PC-3 (cell line): Measurements from ENCODE around the gene CPN1. TPM values are rescaled to one million over a fixed set of nuclear protein-coding genes. Genes with fewer than 3 reads are reported as not detected.
"Not testable (repeated sequence)": the region's sequence is repeated elsewhere in the genome, so short reads cannot be mapped to it uniquely, and the experiment has no call there.

Experiments used
- ATAC-seq: fragments of 200-7000 bp; cut with Tn5 transposase; 2 replicates; pipeline ENCODE4 v1.9.1; 2020; ENCODE audit warnings: mild to moderate bottlenecking, moderate library complexity
- BruUV-seq: library from RNA; stranded (reverse); fragments of 400-500 nt; replicated peaks from 2 replicates; lab custom pipeline; 2021; lab: Mats Ljungman, UMichigan
- CTCF ChIA-PET: fragments of 300-600 bp; sonication (Branson Sonifier 250); formaldehyde crosslinking; loops from one replicate; lab custom pipeline; 2022; ENCODE audit warnings: antibody characterized with exemption; lab: Charles Lee
- POLR2A ChIA-PET: fragments of 300-600 bp; sonication (Branson Sonifier 250); formaldehyde crosslinking; loops from one replicate; lab custom pipeline; 2022; ENCODE audit warnings: antibody characterized with exemption; ENCODE audit not compliant: unreplicated experiment; lab: Charles Lee
- DNase-seq: peaks from one replicate; pipeline ENCODE4 v3.0.0-alpha.2; 2015
- H2AFZ ChIP-seq: fragments of 300-600 bp; sonication (generic); 2 replicates; pipeline ENCODE4 v1.6.0; 2016; ENCODE audit warnings: antibody characterized with exemption, low read length
- H3F3A ChIP-seq: fragments of 300-600 bp; sonication (generic); one replicate; pipeline ENCODE4 v1.6.0; 2017; ENCODE audit warnings: antibody characterized with exemption, low read length, control low read depth, mild to moderate bottlenecking; ENCODE audit not compliant: unreplicated experiment
- H3K27ac ChIP-seq: fragments of 300-600 bp; sonication (generic); 2 replicates; pipeline ENCODE4 v1.5.1; 2016; ENCODE audit warnings: mild to moderate bottlenecking, low read length
- H3K27me3 ChIP-seq: fragments of 300-600 bp; sonication (generic); 2 replicates; pipeline ENCODE4 v1.6.1; 2016; ENCODE audit warnings: low read length, mixed read lengths
- H3K36me3 ChIP-seq: fragments of 300-600 bp; sonication (generic); 2 replicates; pipeline ENCODE4 v1.6.1; 2016; ENCODE audit warnings: low read depth, mixed run types, low read length, mixed read lengths
- H3K4me1 ChIP-seq: fragments of 300-600 bp; sonication (generic); 2 replicates; pipeline ENCODE4 v1.5.1; 2016; ENCODE audit warnings: low read length; ENCODE audit not compliant: insufficient read depth
- H3K4me2 ChIP-seq: fragments of 300-600 bp; sonication (generic); 2 replicates; pipeline ENCODE4 v1.6.0; 2016; ENCODE audit warnings: low read length
- H3K4me3 ChIP-seq: fragments of 300-600 bp; sonication (generic); 2 replicates; pipeline ENCODE4 v1.5.1; 2016; ENCODE audit warnings: mild to moderate bottlenecking, low read length, mixed read lengths
- H3K79me2 ChIP-seq: fragments of 300-600 bp; sonication (generic); 2 replicates; pipeline ENCODE4 v1.6.1; 2017; ENCODE audit warnings: low read length, mixed read lengths
- H3K9ac ChIP-seq: fragments of 300-600 bp; sonication (generic); 2 replicates; pipeline ENCODE4 v1.6.0; 2016; ENCODE audit warnings: mild to moderate bottlenecking, low read length
- H3K9me2 ChIP-seq: fragments of 300-600 bp; sonication (generic); replicated peaks from 2 replicates; pipeline ENCODE4 v1.6.1; 2016; ENCODE audit warnings: mixed run types, low read length, mixed read lengths
- H3K9me3 ChIP-seq: fragments of 300-600 bp; sonication (generic); 2 replicates; pipeline ENCODE4 v1.6.1; 2016; ENCODE audit warnings: low read length, mixed read lengths
- H4K20me1 ChIP-seq: fragments of 300-600 bp; sonication (generic); 2 replicates; pipeline ENCODE4 v1.6.1; 2016; ENCODE audit warnings: low read length, mixed read lengths
- EZH2 ChIP-seq: fragments of 300-600 bp; sonication (generic); IDR thresholded peaks from one replicate; pipeline ENCODE4 v1.6.1; 2017; ENCODE audit warnings: antibody characterized with exemption, mild to moderate bottlenecking, low read length; ENCODE audit not compliant: unreplicated experiment
- EZH2phosphoT487 ChIP-seq: fragments of 300-600 bp; sonication (generic); IDR thresholded peaks from 2 replicates; pipeline ENCODE4 v1.6.1; 2018; ENCODE audit warnings: mild to moderate bottlenecking, antibody characterized with exemption, low read length, borderline replicate concordance
- intact Hi-C: fragments of 100-400 bp; cut with micrococcal nuclease; formaldehyde crosslinking; loops from 2 replicates; pipeline ENCODE4 v1.9.0; 2023
- total RNA-seq: library from RNA; depleted of rRNA; stranded (reverse); fragments of >200 nt; gene quantifications from 2 replicates; pipeline ENCODE4 v1.2.3, GENCODE V29; 2014
- TF ChIP-seq, protein P1 (sequence below): fragments of 300-600 bp; sonication (generic); conservative IDR thresholded peaks from 2 replicates; pipeline ENCODE4 v1.5.1; 2017; ENCODE audit warnings: antibody characterized with exemption, low read depth, mild to moderate bottlenecking, low read length

Gene CPN1
- total RNA-seq, 1 experiment from 2014 or later: not detected

DNA sequence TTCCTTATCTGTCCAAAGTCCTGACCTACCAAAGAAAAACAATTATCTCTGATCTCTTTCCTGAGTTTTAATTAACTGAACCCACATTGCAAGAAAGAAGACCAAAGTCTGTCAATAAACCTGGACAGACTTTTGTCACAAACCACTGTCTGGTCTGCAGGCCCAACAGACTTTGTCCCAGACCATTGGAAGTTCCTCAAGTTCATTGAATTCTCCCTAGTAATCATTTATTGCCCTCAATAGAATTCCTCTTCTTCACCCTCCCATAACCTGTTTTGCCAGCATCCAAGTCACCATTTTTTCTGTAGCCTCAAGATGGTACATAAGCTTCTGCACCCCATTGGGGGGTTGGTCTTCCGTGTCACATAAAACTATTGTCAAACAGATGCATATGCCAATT, 68.0 kb downstream of the CPN1 start:
- DNase-seq (no peak), ATAC-seq (no peak)
- no peak overlapping the region for H2AFZ ChIP-seq
- ChIA-PET CTCF (no interaction called here), POLR2A (no interaction called here)
- H3K27me3 ChIP-seq: no peaks in the 10 kb centered on the region
- H3F3A ChIP-seq: no peaks in the 10 kb centered on the region
- H3K4me2 ChIP-seq: no peak overlapping the region
- H3K9me3 ChIP-seq: no peaks in the 10 kb centered on the region
- BruUV-seq: no TSS peak
- H3K9me2 ChIP-seq: no peaks in the 10 kb centered on the region
- no peak overlapping the region for H3K9ac ChIP-seq
- no peak overlapping the region for H3K27ac ChIP-seq
- no peaks in the 10 kb centered on the region for H3K36me3 ChIP-seq
- intact Hi-C loops: no loop called here
- peaks cover 8% of the 10 kb centered on the region for H3K79me2 ChIP-seq
- no peaks in the 10 kb centered on the region for H3K4me1 ChIP-seq
- TF ChIP-seq, protein P1, sequence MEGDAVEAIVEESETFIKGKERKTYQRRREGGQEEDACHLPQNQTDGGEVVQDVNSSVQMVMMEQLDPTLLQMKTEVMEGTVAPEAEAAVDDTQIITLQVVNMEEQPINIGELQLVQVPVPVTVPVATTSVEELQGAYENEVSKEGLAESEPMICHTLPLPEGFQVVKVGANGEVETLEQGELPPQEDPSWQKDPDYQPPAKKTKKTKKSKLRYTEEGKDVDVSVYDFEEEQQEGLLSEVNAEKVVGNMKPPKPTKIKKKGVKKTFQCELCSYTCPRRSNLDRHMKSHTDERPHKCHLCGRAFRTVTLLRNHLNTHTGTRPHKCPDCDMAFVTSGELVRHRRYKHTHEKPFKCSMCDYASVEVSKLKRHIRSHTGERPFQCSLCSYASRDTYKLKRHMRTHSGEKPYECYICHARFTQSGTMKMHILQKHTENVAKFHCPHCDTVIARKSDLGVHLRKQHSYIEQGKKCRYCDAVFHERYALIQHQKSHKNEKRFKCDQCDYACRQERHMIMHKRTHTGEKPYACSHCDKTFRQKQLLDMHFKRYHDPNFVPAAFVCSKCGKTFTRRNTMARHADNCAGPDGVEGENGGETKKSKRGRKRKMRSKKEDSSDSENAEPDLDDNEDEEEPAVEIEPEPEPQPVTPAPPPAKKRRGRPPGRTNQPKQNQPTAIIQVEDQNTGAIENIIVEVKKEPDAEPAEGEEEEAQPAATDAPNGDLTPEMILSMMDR: no peak
- TF ChIP-seq EZH2phosphoT487 (no peak), EZH2 (no peak)
- no peak overlapping the region for H3K4me3 ChIP-seq
- no peaks in the 10 kb centered on the region for H4K20me1 ChIP-seq

DNA sequence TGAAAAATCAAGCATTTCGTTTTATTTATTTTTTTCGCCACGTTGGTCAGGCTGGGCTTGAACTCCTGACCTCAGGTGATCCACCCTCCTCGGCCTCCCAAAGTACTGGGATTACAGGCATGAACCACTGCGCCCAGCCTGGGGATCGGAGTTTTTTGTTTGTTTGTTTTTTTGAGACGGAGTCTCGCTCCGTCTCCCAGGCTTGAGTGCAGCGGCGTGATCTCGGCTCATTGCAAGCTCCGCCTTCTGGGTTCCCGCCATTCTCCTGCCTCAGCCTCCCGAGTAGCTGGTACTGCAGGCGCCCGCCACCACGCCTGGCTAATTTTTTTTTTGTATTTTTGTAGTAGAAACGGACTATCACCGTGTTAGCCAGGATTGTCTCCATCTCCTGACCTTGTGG, 69.8 kb downstream of the CPN1 start:
- BruUV-seq, DNase-seq, H3K36me3 ChIP-seq, H3K27ac ChIP-seq, H3K9ac ChIP-seq, H3K27me3 ChIP-seq, CTCF ChIA-PET, H2AFZ ChIP-seq, H3F3A ChIP-seq, H3K9me3 ChIP-seq, ATAC-seq, H3K4me3 ChIP-seq, H3K4me2 ChIP-seq, intact Hi-C loops, H3K9me2 ChIP-seq, H4K20me1 ChIP-seq: not testable (repeated sequence)
- POLR2A ChIA-PET: interaction anchor here (0.7 kb wide), 1 partner anchor 10 kb away, joined by 3 read pairs; no protein-coding TSS in a partner anchor
- Histone ChIP-seq H3K4me1 (peaks cover 11% of the 10 kb centered on the region), H3K79me2 (peaks cover 25% of the 10 kb centered on the region)

DNA sequence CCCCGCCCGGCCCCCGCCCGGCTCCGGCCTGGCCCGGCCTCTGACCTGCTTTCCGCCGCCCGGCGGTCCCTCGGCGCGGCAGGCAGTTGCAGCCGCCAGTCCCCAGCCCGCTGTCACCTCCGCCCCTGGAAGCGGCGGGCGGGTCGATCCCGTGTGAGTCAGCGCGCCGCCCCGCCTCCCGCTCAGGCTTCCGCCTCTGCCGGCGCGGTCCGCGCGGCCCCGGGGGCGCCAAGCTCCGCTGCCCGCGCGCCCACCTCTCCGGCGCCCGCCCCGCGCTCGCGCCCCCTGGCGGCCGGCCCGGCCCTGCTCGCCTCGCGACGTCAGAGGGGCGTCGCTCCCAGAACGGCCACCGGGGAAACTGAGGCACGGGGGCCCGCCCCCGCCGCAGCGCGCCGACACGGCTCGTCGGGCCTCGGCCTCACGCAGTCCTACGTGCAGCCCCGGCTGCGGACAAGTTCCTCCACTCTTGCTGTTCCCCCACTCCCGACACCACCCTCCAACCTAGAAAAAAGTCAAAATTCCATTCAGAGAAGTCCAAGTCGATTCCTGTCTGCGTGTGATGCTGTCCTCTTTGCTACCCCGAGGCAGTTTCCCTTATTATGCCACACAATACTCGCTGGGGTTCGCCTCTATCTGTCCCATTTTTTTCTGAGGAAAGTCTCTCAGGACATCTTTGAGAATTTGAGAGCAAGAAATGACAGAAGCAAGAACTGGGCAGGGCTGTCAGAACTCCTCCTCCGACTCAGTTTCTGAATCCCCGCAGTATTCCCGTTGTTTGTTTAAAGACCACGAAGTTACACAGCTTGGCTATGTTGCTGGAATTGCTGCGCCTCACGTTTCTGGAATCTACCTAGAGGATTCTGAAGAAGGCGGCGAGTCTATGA, 71.6 kb downstream of the CPN1 start, which contains the start of gene DNMBP:
TSS of gene DNMBP (minus strand) at position 155 of the 884 bp plus-strand sequence. CDS start 37,823 bp downstream, outside the sequence.
- ChIA-PET CTCF (interaction anchor here (0.6 to 1.8 kb wide), 4 partner anchors 25 to 164 kb away, joined by 3 to 10 read pairs (median 6); no protein-coding TSS in a partner anchor), POLR2A (no interaction called here)
- Histone ChIP-seq H2AFZ (peak within 1 kb of the TSS; percentile 92), H3K79me2 (peaks cover 32% of the 10 kb centered on the region), H3K9ac (peak within 1 kb of the TSS; percentile 85), H3F3A (no peaks in the 10 kb centered on the region), H3K4me1 (peaks cover 27% of the 10 kb centered on the region), H3K9me3 (no peaks in the 10 kb centered on the region), H3K36me3 (no peaks in the 10 kb centered on the region), H3K4me2 (peak within 1 kb of the TSS; percentile 94), H4K20me1 (no peaks in the 10 kb centered on the region), H3K4me3 (peak within 1 kb of the TSS; percentile 91), H3K9me2 (no peaks in the 10 kb centered on the region), H3K27ac (peak within 1 kb of the TSS; percentile 95), H3K27me3 (no peaks in the 10 kb centered on the region)
- TF ChIP-seq, protein P1: peak; percentile 45; the same call in 1 of the 2 replicates
- TF ChIP-seq EZH2 (no peak), EZH2phosphoT487 (no peak)
- intact Hi-C loops: loop anchor here (1.0 to 5.0 kb wide), 3 partner anchors 33 to 43 kb away; no protein-coding TSS in a partner anchor
- ATAC-seq (peak; percentile 64), DNase-seq (peak; percentile 79)
- no TSS peak for BruUV-seq
